ENCODE data around the gene GRIK4. TPM values are rescaled to one million over a fixed set of nuclear protein-coding genes. Genes with fewer than 3 reads are reported as not detected.

GRIK4 gene
- total and polyA plus RNA-seq, 2 of the 4 experiments (the other 2 are of a cell fraction) = 0.18 to 0.38 TPM

DNA sequence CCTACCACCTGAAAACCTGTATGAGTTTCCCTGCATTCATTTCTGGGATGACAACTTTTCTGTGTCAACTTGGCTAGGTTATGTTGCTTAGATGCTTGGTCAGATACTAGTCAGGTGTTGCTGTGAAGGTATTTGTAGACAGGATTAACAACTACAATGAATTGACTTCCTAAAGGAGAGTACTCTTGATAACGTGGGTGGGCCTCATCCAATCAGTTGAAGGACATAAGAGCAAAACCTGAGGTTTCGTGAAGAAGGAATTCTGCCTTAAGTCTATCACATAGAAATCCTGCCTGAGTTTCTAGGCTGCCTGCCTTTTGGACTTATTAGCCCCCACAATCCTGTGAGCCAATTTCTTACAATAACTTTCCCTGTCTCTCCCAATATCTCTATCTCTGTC lies 431.2 kb downstream of the GRIK4 start:
- intact Hi-C loops (cut with micrococcal nuclease) (no loop called here), in situ Hi-C loops (cut with MboI; ENCODE audit: low sequenced_read_pairs) (no loop called here), dilution Hi-C loops (cut with HindIII; ENCODE audit: low sequenced_read_pairs, unreplicated experiment) (no loop called here)
- no peak overlapping the region for H3K4me3 ChIP-seq (ENCODE audit: insufficient read depth, low read depth, low read length)
- no peaks in the 10 kb centered on the region for H3K9me1 ChIP-seq (ENCODE audit: insufficient read depth, low read length)
- no peaks in the 10 kb centered on the region for H4K20me1 ChIP-seq (ENCODE audit: insufficient read depth, low read length)
- no peaks in the 10 kb centered on the region; the same call in 1 of the 2 replicates for H3K4me1 ChIP-seq (ENCODE audit: control insufficient read depth, insufficient read depth, low read length)
- no peak overlapping the region for H2AK9ac ChIP-seq (replicated peaks; ENCODE audit: low read depth, low read length, poor library complexity)
- H3K36me3 ChIP-seq (ENCODE audit: control insufficient read depth, insufficient read depth, low read length) = no peaks in the 10 kb centered on the region
- no peak overlapping the region for H2AK5ac ChIP-seq (ENCODE audit: low read depth, low read length)
- H3K18ac ChIP-seq (ENCODE audit: low read depth, low read length) = no peak overlapping the region
- DNase-seq = no peak
- no peaks in the 10 kb centered on the region for H3K79me1 ChIP-seq (ENCODE audit: low read depth in 1 of 2, low read length in 2 of 2)
- peaks cover 6% of the 10 kb centered on the region for H3K9me3 ChIP-seq (ENCODE audit: control insufficient read depth, insufficient read depth, low read length)
- no peak overlapping the region for H2BK5ac ChIP-seq (ENCODE audit: low read depth, low read length, poor library complexity, severe bottlenecking)
- H2BK15ac ChIP-seq (ENCODE audit: low read depth, low read length) = no peak overlapping the region
- POLR2A ChIA-PET (ENCODE audit: unreplicated experiment) = no interaction called here
- H2BK120ac ChIP-seq (ENCODE audit: low read depth, low read length) = no peak overlapping the region
- no peak for ATAC-seq (ENCODE audit: low read depth)
- no peak overlapping the region for H3K9ac ChIP-seq (ENCODE audit: low read depth, low read length)
- no TSS peak for BruUV-seq (replicated peaks)
- H3K56ac ChIP-seq (ENCODE audit: extremely low read depth, insufficient read depth, low read length) = no peak overlapping the region
- H4K8ac ChIP-seq (ENCODE audit: low read depth in 2 of 2, low read length in 2 of 2) = no peak overlapping the region
- no peak overlapping the region for H4K5ac ChIP-seq (ENCODE audit: low read depth, low read length)
- H3K27ac ChIP-seq (ENCODE audit: insufficient read depth, low read length) = no peak overlapping the region
- H3K4ac ChIP-seq (ENCODE audit: low read depth, low read length) = no peak overlapping the region
- H2AFZ ChIP-seq (replicated peaks; ENCODE audit: low read length, poor library complexity) = no peak overlapping the region
- 33% methylated on average over 1 of the region's 2 CpGs; no CpG with 5 or more reads in 1 of the 2 experiments for WGBS, 2 experiments (ENCODE audit: extremely low coverage in 2 of 2, insufficient read length in 1 of 2)
- H3K27me3 ChIP-seq (ENCODE audit: control insufficient read depth, insufficient read depth, low read length) = peaks cover 7% of the 10 kb centered on the region
- no peak overlapping the region for H2BK20ac ChIP-seq (ENCODE audit: low read depth, low read length)
- no peak overlapping the region for H4K91ac ChIP-seq (ENCODE audit: insufficient read depth, low read depth, low read length)
- TF ChIP-seq CEBPB (IDR thresholded peaks at IDR 0.05; ENCODE audit: low read depth, low read length) = no peak
- TF ChIP-seq, protein P1, sequence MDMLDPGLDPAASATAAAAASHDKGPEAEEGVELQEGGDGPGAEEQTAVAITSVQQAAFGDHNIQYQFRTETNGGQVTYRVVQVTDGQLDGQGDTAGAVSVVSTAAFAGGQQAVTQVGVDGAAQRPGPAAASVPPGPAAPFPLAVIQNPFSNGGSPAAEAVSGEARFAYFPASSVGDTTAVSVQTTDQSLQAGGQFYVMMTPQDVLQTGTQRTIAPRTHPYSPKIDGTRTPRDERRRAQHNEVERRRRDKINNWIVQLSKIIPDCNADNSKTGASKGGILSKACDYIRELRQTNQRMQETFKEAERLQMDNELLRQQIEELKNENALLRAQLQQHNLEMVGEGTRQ (IDR thresholded peaks at IDR 0.05; ENCODE audit: low read depth, low read length) = no peak
- TF ChIP-seq MAZ (IDR thresholded peaks at IDR 0.05; ENCODE audit: borderline replicate concordance, low read depth, low read length) = no peak
- no peak for TF ChIP-seq MXI1 (IDR thresholded peaks at IDR 0.05; ENCODE audit: borderline replicate concordance, low read depth, low read length)
- TF ChIP-seq BHLHE40 (IDR thresholded peaks at IDR 0.05; ENCODE audit: low read depth, low read length) = no peak
- TF ChIP-seq SMC3 (IDR thresholded peaks at IDR 0.05; ENCODE audit: low read depth, low read length) = no peak
- no peak for TF ChIP-seq RFX5 (IDR thresholded peaks at IDR 0.05; ENCODE audit: low read depth, low read length)
- TF ChIP-seq, protein P2, sequence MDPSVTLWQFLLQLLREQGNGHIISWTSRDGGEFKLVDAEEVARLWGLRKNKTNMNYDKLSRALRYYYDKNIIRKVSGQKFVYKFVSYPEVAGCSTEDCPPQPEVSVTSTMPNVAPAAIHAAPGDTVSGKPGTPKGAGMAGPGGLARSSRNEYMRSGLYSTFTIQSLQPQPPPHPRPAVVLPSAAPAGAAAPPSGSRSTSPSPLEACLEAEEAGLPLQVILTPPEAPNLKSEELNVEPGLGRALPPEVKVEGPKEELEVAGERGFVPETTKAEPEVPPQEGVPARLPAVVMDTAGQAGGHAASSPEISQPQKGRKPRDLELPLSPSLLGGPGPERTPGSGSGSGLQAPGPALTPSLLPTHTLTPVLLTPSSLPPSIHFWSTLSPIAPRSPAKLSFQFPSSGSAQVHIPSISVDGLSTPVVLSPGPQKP (IDR thresholded peaks at IDR 0.05; ENCODE audit: borderline replicate concordance, low read depth, low read length) = no peak
- TF ChIP-seq RCOR1 (IDR thresholded peaks at IDR 0.05; ENCODE audit: insufficient replicate concordance, low read length) = no peak
- no peak for TF ChIP-seq FOS (IDR thresholded peaks at IDR 0.05; ENCODE audit: low read depth, low read length)
- no peak for TF ChIP-seq CHD1 (IDR thresholded peaks at IDR 0.05; ENCODE audit: low read depth, low read length)
- no peak for TF ChIP-seq MAFK (IDR thresholded peaks at IDR 0.05; ENCODE audit: low read depth, low read length)
- no peak for TF ChIP-seq POLR2A (IDR thresholded peaks at IDR 0.05; ENCODE audit: low read depth, low read length)
- TF ChIP-seq, protein P3, sequence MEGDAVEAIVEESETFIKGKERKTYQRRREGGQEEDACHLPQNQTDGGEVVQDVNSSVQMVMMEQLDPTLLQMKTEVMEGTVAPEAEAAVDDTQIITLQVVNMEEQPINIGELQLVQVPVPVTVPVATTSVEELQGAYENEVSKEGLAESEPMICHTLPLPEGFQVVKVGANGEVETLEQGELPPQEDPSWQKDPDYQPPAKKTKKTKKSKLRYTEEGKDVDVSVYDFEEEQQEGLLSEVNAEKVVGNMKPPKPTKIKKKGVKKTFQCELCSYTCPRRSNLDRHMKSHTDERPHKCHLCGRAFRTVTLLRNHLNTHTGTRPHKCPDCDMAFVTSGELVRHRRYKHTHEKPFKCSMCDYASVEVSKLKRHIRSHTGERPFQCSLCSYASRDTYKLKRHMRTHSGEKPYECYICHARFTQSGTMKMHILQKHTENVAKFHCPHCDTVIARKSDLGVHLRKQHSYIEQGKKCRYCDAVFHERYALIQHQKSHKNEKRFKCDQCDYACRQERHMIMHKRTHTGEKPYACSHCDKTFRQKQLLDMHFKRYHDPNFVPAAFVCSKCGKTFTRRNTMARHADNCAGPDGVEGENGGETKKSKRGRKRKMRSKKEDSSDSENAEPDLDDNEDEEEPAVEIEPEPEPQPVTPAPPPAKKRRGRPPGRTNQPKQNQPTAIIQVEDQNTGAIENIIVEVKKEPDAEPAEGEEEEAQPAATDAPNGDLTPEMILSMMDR (conservative IDR thresholded peaks at IDR 0.05; ENCODE audit: low read depth, low read length) = no peak
- no peak for TF ChIP-seq NFE2L2 (IDR thresholded peaks at IDR 0.05; ENCODE audit: low read depth, low read length)
- TF ChIP-seq RAD21 (IDR thresholded peaks at IDR 0.05; ENCODE audit: low read length) = no peak
- H3K14ac ChIP-seq (replicated peaks; ENCODE audit: low read depth, low read length) = no peak overlapping the region
- no peak overlapping the region for H3K4me2 ChIP-seq (ENCODE audit: low read depth, low read length)
- no peak overlapping the region for H3K23ac ChIP-seq (ENCODE audit: low read depth, low read length)
- CTCF ChIA-PET = no interaction called here
